HG02763 (cell line): Measurements from ENCODE around the gene ZBTB48.

ENCODE experiments used
- ATAC-seq: cut with Tn5 transposase; IDR thresholded peaks from one replicate; pipeline ENCODE4 v1.9.1; 2021; ENCODE audit warnings: mild to moderate bottlenecking, moderate library complexity; ENCODE audit not compliant: unreplicated experiment

ZBTB48 gene

DNA sequence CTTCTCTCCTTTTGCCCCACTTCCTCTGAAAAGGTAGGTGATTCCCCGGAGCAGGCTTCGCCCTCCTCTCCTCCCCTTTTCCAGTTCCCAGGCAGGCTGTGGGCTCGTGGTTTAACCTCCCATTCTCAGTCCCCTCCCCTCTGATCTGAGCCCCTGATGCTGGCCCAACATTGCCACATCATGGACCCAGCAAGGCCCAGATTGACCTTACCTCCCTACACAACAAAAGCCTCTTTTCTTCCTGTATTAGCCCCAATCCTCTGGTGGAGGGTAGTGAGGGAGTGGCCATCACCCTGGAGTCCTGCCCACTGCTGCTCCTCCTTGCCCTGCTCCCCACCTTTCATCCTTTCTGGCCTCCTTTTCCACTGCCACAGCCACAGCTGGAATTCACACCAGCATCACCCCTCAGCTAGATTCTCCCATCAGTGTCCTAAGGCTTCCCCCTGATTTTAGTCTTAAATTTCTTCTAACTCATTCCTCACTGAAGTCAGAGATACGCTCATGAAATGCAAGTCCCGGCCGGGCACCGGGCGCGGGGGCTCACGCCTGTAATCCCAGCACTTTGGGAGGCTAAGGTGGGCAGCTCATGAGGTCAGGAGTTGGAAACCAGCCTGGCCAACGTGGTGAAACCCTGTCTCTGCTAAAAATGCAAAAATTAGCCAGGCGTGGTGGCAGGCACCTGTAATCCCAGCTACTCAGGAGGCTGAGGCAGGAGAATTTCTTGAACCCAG is 7.0 kb upstream of the ZBTB48 start:
- ATAC-seq = no peak

DNA sequence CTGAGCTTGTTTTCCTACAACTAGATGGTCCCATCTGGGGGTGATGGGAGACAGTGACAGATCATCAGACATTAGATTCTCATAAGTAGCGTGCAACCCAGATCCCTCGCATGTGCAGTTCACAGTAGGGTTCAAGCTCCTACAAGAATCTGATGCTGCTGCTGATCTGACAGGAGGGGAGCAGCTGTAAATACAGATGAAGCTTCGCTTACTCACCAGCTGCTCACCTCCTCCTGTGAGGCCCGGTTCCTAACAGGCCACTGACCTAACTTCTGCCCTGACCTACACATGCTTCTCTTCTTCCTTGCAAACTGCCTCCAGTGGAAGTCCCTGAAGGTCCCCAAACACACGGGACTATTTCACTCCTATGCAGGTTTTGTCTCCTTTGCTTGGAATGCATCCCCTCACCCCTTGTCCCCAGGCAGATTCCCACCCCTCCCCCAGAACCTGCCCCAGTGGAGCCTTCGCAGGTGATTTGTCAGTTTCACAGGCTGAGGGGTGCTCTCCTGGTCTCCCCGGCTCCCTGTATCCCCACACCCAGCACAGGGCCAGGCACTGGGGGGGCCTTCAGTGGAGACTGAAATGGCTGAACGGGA is 5.7 kb upstream of the ZBTB48 start:
- no peak for ATAC-seq

DNA sequence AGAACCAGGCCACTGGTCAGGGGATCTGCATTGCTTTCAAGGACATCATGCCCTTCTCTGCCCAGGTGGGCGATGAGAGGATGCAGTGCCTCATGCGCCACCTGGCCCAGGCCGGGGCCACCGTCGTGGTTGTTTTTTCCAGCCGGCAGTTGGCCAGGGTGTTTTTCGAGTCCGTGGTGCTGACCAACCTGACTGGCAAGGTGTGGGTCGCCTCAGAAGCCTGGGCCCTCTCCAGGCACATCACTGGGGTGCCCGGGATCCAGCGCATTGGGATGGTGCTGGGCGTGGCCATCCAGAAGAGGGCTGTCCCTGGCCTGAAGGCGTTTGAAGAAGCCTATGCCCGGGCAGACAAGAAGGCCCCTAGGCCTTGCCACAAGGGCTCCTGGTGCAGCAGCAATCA is 5.0 kb upstream of the ZBTB48 start:
- ATAC-seq = no peak

GRCh38 chr1:6577831-6578525 is 1.8 kb upstream of the ZBTB48 start:
- ATAC-seq = no peak

DNA sequence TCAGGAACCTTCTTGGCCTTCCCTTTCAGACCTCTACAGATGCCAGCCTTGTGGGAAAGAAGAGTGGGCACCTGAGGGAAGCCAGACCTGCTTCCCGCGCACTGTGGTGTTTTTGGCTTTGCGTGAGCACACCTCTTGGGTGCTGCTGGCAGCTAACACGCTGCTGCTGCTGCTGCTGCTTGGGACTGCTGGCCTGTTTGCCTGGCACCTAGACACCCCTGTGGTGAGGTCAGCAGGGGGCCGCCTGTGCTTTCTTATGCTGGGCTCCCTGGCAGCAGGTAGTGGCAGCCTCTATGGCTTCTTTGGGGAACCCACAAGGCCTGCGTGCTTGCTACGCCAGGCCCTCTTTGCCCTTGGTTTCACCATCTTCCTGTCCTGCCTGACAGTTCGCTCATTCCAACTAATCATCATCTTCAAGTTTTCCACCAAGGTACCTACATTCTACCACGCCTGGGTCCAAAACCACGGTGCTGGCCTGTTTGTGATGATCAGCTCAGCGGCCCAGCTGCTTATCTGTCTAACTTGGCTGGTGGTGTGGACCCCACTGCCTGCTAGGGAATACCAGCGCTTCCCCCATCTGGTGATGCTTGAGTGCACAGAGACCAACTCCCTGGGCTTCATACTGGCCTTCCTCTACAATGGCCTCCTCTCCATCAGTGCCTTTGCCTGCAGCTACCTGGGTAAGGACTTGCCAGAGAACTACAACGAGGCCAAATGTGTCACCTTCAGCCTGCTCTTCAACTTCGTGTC is 995 bp upstream of the ZBTB48 start:
- ATAC-seq = no peak

- ATAC-seq = no peak
Measured at GRCh38 chr1:6580119-6580592, 362 bp downstream of the ZBTB48 start.

DNA sequence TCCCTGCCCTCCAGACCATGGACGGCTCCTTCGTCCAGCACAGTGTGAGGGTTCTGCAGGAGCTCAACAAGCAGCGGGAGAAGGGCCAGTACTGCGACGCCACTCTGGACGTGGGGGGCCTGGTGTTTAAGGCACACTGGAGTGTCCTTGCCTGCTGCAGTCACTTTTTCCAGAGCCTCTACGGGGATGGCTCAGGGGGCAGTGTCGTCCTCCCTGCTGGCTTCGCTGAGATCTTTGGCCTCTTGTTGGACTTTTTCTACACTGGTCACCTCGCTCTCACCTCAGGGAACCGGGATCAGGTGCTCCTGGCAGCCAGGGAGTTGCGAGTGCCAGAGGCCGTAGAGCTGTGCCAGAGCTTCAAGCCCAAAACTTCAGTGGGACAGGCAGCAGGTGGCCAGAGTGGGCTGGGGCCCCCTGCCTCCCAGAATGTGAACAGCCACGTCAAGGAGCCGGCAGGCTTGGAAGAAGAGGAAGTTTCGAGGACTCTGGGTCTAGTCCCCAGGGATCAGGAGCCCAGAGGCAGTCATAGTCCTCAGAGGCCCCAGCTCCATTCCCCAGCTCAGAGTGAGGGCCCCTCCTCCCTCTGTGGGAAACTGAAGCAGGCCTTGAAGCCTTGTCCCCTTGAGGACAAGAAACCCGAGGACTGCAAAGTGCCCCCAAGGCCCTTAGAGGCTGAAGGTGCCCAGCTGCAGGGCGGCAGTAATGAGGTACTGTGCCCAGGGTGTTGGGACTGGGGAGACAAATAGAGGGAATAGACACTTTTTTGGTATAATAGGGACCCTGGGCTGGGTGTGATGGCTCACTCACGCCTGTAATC is 1.0 kb downstream of the ZBTB48 start:
- ATAC-seq = no peak

- ATAC-seq = no peak
Measured at GRCh38 chr1:6581561-6582305, 1.9 kb downstream of the ZBTB48 start.

DNA sequence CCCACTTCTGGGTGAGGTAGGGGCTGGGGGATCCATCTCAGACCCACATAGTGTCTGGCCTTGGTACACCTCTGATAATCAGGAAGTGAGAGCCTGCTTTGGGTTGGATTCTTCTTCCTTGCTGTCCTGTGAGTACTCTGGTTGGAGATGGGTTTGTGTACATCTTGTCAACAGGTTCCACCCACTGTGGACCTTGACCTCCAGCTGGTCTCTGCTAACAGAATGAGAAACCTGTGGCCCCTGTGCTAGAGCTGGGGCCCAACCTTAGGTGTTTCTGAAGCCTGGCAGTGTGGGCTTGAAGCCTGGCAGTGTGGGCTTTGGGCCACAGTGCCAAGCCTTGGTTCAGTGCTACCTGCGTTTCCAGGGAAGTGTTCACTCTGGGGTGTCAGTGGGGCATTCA is 2.6 kb downstream of the ZBTB48 start:
- no peak for ATAC-seq

GRCh38 chr1:6584126-6585080 is 4.6 kb downstream of the ZBTB48 start:
- ATAC-seq = no peak

DNA sequence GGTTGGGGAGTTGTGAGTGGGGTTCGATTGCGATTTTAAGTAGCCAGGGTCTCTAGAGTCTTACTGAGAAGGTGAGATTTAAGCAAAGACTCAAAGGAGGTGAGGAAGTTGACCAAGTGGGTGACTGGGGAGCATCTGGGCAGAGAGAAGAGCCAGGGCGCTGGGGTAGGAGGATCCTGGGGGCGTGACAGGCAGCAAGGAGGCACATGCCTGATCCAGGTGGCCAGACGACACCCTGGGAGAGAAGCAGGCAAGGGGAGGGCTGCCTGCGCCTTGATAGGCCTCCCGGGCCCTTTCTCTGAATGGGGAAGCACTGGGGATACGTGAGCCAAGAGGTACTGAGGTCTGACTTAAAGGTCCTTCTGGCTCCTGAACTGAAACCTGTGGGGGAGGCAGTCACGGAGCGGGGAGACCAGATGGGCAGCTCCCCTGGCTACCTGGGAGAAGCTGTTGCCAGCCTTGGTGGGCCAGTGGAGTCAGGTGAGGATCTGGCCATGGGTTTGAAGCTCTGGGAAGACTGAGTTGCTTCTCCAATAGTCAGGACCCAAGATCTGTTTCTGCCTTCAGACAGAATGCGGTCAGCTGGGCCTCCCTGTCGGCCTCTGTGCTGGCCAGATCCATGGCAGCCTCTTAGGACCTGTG is 5.4 kb downstream of the ZBTB48 start:
- ATAC-seq = no peak

DNA sequence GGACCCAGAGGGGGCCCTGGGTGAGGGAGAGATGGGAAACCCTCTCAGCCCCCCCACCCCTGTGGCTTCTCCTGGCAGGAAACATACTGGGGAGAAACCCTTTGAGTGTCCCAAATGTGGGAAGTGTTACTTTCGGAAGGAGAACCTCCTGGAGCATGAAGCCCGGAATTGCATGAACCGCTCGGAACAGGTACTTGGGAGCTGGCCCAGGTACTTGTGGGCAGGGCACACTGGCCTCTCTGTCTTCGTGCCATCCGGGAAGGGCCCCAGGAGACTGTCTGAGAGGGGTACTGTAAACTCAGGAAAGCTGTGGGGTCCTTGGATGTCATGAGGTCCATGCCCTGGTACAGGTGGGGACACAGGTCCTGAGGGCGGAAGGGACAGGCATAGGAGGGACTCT is 6.0 kb downstream of the ZBTB48 start:
- ATAC-seq = no peak

DNA sequence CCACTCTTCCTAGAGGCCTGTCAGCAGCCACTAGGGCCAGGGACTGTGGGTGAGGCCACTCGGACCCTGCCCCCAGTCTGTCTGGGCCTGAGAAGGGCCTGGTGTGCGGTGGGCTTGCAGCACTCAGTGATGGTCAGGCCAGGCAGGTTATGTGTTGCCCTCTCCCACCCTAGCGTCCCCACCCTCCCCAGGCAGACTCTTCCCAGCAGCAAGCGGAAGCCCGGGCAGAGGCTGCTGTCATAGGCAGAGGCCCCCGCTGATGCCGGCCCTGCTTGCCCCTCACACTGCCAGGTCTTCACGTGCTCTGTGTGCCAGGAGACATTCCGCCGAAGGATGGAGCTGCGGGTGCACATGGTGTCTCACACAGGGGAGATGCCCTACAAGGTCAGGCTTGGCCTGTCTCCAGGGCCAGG is 6.6 kb downstream of the ZBTB48 start:
- ATAC-seq = no peak

DNA sequence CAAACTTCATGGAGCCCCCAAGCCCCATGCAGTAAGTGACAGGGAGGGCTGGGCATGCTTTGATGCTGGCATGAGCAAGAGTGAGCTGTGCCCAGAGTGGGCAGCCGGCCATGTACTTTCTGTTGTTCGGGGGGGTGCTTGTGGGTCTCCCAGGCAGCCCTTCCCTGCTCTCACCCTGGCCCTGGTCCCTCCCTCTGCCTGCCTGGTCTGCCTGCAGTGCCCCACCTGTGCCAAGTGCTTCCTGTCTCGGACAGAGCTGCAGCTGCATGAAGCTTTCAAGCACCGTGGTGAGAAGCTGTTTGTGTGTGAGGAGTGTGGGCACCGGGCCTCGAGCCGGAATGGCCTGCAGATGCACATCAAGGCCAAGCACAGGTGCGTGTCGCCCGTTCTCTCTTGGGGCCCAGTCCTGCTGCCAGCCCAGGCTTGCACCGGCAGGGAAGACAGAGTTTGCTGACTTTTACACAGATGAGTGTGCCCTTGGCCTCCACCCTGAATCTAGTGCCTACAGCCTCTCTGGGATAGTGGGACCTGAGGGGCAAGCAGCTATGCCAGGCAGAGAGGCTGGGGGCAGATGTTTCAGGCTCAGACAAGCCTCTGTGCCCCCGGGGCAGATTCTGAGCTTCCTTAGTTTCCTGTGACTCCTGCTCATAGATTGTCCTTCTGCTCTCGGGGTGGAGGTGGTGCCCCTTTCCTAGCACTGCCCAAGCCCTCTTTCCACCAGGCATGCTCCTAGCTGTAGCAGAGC is 7.6 kb downstream of the ZBTB48 start:
- no peak for ATAC-seq

GRCh38 chr1:6588128-6588892 is 8.5 kb downstream of the ZBTB48 start:
- ATAC-seq = no peak

DNA sequence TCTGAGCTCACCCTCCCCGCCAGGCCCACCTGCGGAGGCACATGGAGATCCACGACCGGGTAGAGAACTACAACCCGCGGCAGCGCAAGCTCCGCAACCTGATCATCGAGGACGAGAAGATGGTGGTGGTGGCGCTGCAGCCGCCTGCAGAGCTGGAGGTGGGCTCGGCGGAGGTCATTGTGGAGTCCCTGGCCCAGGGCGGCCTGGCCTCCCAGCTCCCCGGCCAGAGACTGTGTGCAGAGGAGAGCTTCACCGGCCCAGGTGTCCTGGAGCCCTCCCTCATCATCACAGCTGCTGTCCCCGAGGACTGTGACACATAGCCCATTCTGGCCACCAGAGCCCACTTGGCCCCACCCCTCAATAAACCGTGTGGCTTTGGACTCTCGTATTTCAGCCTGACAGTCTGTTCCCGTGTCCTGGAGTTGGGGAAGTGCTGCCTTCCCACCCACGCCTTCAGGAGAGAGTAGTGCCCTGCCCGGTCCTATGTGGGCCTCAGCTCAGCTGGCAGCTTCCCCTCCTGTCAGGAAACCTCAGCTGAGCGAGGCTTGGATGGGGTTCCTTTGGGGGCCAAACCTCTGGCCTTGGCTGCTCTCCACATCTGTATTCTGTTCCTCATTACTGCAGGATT is 9.2 kb downstream of the ZBTB48 start:
- ATAC-seq = no peak
